ENCODE data around the gene PLAC1.
A peak's percentile ranks its signal among the peaks of the same experiment; 100 is the strongest.

PLAC1 gene

DNA sequence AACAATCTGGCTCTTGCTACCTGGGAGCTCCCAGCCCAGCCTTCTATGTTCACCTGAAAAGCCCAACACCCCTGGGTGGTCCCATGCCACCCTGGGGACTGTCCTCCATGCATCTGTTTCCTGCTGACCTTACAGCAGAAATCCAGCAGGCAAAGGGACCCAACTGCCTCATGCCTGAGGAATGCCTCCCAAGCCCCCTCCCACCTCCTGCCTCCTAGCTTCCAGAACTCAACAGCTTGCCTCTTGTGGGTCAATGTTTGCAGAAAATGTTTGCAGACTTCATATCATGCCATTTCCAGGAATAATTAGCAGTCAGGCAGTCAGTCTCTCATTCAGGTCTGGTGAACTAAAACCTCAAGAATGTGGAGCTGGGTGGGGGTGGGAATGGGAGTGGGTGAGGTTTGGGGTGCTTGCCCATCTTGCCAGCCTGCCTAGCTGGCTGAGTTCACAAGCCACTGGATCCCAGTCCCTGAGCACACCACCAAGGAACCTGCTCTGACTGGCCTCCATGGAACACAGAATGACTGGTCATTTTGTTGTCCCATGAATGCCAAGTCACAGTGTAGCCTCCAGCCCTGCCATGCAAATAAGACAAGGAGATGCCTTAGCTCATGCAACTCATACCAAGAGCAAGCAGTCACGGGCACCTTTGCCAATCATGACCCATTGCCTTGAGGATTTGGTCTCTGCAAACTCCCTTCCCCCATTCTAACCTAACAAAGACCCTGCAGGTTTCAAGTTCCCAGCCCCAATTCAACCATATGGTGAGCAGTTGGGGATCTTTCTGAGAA is 12.1 kb upstream of the PLAC1 start:
- DNase-seq (ENCODE audit: low read depth) = peak; percentile 67

- peak; percentile 88 for DNase-seq (ENCODE audit: low read depth)
Measured at GRCh38 chrX:134669378-134670098, 11.3 kb upstream of the PLAC1 start.

- DNase-seq (ENCODE audit: low read depth) = no peak
Measured at GRCh38 chrX:134664202-134664601, 5.9 kb upstream of the PLAC1 start.

GRCh38 chrX:134661295-134661694 is 3.0 kb upstream of the PLAC1 start:
- no peak for DNase-seq (ENCODE audit: low read depth)

DNA sequence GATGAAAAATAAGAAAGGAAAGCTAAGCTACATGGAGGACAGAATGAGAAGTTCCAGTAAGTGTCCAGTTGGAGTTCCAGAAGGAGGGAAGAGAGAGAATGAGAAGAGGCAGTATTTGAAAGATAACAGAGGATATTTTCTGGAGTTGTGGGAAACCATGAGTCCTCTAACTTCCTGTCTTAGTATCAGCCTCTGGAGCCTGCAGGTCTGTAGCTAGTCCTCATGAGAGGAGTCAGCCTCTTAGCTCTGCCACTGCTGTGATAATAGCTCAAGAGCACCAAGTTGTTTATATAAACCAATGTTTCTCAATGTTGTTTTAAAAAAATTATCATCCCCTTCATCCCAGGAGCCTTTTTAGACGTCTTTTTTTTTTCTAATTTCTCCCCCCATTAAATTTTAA is 2.4 kb upstream of the PLAC1 start:
- DNase-seq (ENCODE audit: low read depth) = peak; percentile 52

DNA sequence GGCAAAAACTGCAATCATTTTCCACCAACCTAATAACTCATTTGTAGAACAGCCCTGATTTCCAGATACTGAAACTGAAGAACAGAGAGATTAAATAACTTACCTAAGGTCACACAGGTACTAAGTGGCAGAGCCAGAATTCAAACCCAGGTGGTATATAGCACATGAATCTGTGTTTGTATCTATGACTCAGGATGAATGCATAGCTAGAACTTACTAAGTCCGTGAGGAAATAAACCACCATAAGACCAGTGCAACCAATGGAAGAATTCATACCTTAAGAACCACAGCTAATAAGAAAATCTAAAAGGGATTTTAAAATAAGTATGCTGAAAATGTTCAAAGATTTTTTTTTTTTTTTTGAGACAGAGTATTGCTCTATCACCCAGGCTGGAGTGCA is 1.5 kb upstream of the PLAC1 start:
- DNase-seq (ENCODE audit: low read depth) = no peak

DNA sequence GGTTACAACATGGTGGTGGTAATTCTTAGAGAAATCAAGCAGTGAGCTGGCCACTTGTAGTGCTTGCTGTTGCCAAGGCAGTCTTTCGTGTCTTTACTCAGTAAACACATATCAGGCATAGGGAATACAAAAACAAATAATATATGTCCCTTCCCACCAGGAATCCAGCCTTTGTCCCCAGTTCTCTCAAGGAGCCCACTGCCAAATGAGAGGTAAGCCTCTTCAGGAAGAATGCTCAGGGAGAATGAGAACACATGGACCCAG is 421 bp upstream of the PLAC1 start:
- no peak for DNase-seq (ENCODE audit: low read depth)

DNA sequence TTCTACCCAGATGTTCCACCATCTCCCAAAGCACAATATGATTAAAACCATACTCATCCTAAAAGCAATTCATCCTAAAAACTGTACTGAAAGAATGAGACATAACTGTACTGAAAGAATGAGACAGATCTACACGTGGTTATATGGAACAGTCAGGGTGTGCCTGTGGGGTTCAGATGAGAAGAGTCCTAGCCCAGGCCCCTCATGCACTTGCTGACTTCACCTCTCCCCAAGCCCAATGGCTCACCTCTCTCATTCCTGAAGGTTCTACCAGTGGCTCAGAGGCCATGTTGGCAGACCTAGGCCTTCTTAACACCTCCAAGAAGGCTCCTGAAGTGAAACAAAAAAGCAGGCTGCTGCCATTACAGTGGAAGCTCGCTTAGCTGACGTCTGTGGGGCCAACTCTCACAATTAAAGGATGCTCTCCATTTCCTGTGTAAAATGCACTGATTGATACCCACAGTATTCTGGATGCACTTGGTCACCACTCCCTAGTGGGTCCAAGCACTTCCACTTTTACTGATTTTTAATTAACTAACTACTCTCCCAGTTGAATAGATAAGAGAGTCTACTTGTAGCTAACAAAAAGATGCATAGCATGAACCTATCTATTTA is 3.8 kb downstream of the PLAC1 start:
- DNase-seq (ENCODE audit: low read depth) = no peak

GRCh38 chrX:134653835-134654234 is 4.4 kb downstream of the PLAC1 start:
- no peak for DNase-seq (ENCODE audit: low read depth)

DNA sequence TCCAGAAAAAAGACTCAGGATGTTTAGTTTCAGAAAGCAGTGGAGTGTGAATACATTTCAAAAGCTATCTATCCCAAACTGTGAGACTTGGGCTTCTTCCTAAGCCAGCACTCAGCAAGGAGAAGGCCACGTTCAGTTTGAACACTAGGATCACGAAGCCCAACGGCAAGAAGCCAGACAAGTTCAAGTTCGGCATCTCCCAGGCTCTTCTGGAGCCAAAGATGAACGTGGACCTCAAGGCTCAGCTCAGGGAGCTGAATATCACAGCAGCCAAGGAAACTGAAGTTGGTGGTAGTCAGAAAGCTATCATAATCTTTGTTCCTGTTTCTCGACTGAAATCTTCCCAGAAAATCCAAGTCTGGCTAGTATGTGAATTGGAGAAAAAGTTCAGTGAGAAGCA is 7.6 kb downstream of the PLAC1 start:
- no peak for DNase-seq (ENCODE audit: low read depth)

DNA sequence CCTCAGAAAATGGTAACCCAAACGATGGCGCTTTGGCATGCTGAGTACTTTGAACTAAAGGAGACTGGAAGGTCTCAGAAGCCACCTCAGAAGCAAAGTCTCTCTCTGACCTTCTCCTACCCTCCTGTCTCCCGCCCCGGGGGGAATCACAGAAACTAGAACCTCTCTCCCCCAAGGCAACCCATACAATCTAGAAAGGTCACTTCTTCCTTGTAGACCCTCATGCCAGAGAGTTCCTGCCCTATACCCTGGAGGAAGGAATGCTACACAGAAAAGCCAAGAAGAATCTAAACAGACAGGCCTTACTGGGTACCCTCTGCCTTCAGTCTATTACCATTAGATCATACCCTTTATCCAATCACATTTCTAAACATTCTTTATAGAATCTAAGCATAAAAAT is 8.5 kb downstream of the PLAC1 start:
- DNase-seq (ENCODE audit: low read depth) = no peak

DNA sequence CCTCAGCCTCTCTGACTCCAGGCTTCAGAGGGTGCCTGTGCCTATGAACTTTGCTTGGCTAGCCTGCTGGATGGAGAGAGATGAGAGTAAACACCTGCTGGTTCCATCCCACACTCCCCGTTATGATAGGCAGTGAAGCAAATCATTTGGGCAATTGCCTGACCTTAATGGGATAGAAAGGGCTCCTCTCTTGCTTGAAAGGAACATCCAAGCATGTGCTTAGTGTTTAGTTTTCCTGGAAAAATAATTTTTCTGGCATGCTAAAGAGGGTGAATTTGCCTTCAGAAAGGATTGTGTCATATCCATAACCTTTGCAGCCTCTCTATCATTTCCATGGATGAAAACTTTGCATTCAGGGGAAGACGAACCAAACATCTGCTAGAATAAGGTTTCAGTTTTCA is 10.8 kb downstream of the PLAC1 start:
- no peak for DNase-seq (ENCODE audit: low read depth)

DNA sequence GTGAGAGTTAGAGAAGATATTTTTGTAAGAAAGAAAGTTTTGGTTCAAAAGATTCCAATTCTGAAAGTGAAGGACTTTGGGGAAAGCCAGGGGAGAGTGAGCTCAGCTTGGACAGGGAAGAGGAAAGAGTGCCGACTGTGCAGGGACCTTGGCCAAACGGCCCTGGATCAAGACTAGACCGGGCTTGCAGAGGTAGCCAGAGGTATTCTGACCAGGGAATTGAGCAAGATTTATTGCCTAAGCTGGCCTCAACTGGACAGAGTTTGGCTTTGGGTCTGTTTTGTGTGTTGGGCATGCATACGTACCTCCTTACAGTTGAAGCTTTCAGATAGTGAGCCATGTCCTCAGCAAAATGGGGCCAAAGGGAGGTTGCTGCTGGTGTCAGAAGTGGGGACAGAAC is 11.6 kb downstream of the PLAC1 start:
- DNase-seq (ENCODE audit: low read depth) = no peak

- DNase-seq (ENCODE audit: low read depth) = no peak
Measured at GRCh38 chrX:134645936-134646543, 12.2 kb downstream of the PLAC1 start.

GRCh38 chrX:134642386-134642785 is 15.9 kb downstream of the PLAC1 start:
- peak; percentile 79 for DNase-seq (ENCODE audit: low read depth)

- DNase-seq (ENCODE audit: low read depth) = no peak
Measured at GRCh38 chrX:134641346-134641745, 16.9 kb downstream of the PLAC1 start.

DNA sequence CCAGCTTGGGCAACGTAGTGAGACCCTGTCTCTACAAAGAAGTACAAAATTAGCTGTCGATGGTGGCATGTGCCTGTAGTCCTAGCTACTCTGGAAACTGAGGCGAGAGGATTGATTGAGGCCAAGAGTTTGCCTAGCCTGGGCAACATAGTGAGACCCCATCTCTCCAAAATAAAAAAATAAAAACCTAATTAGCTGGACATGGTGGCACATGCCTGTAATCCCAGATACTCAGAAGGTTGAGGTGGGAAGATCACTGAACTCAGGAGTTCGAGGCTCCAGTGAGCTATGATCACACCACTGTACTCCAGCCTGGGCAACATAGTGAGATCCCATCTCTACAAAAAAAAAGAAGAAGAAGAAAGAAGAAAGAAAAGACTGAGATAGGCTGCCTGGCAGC is 17.4 kb downstream of the PLAC1 start:
- DNase-seq (ENCODE audit: low read depth) = no peak

DNA sequence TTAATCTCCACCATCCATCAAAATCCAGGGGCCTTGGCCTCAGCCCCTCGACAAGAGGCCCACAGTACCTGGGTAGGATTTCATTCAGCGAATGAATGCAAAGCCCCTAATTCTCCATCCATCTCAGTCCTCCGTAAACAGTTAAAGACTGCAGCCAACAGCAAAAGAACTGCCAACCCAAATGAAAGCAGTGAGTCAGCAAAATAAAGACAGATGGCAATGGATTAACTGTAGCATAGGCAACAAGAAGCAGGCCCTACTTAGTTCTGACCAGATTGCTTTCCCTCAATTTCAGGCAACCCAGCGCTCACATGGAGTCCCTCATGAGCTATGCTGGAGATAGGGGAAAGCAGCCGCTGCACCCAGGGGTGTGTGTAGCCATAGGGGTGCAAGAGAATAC is 21.4 kb downstream of the PLAC1 start:
- peak; percentile 82 for DNase-seq (ENCODE audit: low read depth)

DNA sequence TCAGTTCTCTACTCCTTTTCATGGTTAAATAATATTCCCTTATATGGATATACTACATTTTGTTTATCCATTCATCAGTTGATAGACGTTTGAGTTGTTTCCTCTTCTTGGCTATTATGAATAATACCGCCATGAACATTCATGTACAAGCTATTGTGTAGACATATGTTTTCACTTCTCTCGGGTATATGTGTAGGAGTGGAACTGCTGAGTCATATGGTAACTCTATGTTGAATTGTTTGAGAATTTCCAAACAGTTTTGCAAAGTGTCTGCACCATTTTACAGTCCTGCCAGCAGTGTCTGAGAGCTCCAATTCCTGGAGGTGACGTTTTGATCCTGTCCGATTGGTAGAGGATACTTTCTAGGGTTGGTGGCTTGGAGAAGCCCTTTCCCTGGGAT is 23.6 kb downstream of the PLAC1 start:
- peak; percentile 63 for DNase-seq (ENCODE audit: low read depth)

DNA sequence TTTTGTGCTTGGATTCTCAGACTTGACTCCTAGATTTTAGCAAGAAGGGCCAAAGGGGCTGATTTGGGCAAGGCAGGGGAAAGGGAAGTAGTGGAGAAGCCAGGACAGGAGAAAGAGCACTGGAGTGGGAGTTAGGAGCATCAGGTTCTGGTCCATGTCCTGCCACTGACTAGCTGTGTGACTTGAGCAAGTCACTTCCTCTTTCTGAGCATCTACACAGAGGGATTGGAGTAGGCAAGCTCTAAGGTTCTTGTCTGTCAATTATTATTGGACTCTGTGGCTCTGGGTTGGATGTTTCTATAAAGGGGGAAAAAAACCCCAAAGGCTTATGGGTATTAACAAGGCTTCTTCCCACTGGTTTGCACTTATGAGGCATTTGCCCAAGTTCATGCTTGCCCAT is 24.4 kb downstream of the PLAC1 start:
- DNase-seq (ENCODE audit: low read depth) = no peak

- DNase-seq (ENCODE audit: low read depth) = no peak
Measured at GRCh38 chrX:134633394-134633793, 24.9 kb downstream of the PLAC1 start.

DNA sequence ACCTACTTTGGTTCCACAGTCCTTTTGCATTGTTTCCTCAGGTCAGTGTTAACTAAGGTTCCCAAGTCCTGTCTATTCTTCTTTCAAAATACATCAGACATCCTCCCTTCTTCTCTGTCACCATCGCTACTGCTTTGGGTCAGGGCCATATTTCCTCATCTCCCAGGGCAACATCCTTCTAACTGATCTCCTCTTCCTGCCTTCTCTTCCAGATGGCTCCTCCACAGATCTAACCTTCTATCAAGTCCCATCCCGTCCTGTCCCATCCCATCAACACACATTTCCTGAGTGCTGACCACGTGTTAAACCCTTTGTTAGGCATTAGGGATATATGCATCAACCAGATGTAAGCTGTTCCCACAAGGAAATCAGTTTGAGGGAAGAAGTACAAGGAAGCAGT is 25.9 kb downstream of the PLAC1 start:
- no peak for DNase-seq (ENCODE audit: low read depth)

Data from amniotic epithelial cell (primary cell).